Endodermal cell (in vitro differentiated cells): Measurements from ENCODE around the gene GNA12. TPM values are rescaled to one million over a fixed set of nuclear protein-coding genes. Genes with fewer than 3 reads are reported as not detected.
A peak's percentile ranks its signal among the peaks of the same experiment; 100 is the strongest.

ENCODE experiments used
- DNase-seq: peaks from one replicate; pipeline ENCODE4 v3.0.0-alpha.2; 2017
- H3K27ac ChIP-seq: 2 replicates; pipeline ENCODE4 v1.5.1; 2013; ENCODE audit warnings: mild to moderate bottlenecking, low read depth, low read length, moderate library complexity
- H3K27me3 ChIP-seq: 2 replicates; pipeline ENCODE4 v1.6.1; 2013; ENCODE audit warnings: mild to moderate bottlenecking, low read length, moderate library complexity; ENCODE audit not compliant: insufficient read depth, control insufficient read depth, poor library complexity, severe bottlenecking
- H3K36me3 ChIP-seq: 2 replicates; pipeline ENCODE4 v1.7.0; 2013; ENCODE audit warnings: mild to moderate bottlenecking, low read length, moderate library complexity; ENCODE audit not compliant: control insufficient read depth, insufficient read depth
- H3K4me1 ChIP-seq: one replicate; pipeline ENCODE4 v1.7.0; 2013; ENCODE audit warnings: low read length; ENCODE audit not compliant: control insufficient read depth, insufficient read depth
- H3K4me3 ChIP-seq: 2 replicates; pipeline ENCODE4 v1.5.1; 2013; ENCODE audit warnings: mild to moderate bottlenecking, low read length, moderate library complexity
- H3K9ac ChIP-seq: 2 replicates; pipeline ENCODE4 v1.6.1; 2013; ENCODE audit warnings: mild to moderate bottlenecking, low read length, moderate library complexity; ENCODE audit not compliant: poor library complexity, severe bottlenecking; ENCODE audit errors: extremely low read depth
- H3K9me3 ChIP-seq: 2 replicates; pipeline ENCODE4 v1.6.1; 2013; ENCODE audit warnings: mild to moderate bottlenecking, low read length, moderate library complexity; ENCODE audit not compliant: control insufficient read depth
- H3K27ac Mint-ChIP-seq: 2 replicates; pipeline ENCODE4 v1.8.0; 2020; ENCODE audit warnings: mixed read lengths
- H3K27me3 Mint-ChIP-seq: 2 replicates; pipeline ENCODE4 v1.8.0; 2021; ENCODE audit warnings: mild to moderate bottlenecking, mixed read lengths; ENCODE audit not compliant: insufficient read depth
- H3K36me3 Mint-ChIP-seq: 2 replicates; pipeline ENCODE4 v1.8.0; 2020; ENCODE audit warnings: low read depth, mixed read lengths
- H3K4me1 Mint-ChIP-seq: 2 replicates; pipeline ENCODE4 v1.8.0; 2020; ENCODE audit warnings: mixed read lengths
- H3K4me3 Mint-ChIP-seq: 2 replicates; pipeline ENCODE4 v1.8.0; 2020; ENCODE audit warnings: mild to moderate bottlenecking, moderate library complexity, mixed read lengths
- H3K9me3 Mint-ChIP-seq: 2 replicates; pipeline ENCODE4 v1.8.0; 2020; ENCODE audit warnings: mild to moderate bottlenecking, mixed read lengths
- CTCF ChIP-seq: fragments of 200-600 bp; sonication (generic); conservative IDR thresholded peaks from 2 replicates; pipeline ENCODE4 v1.5.0; 2021; ENCODE audit warnings: antibody characterized with exemption, mild to moderate bottlenecking
- WGBS, 2 experiments: methylation state at CpG; one replicate each; pipeline versions ENCODE4 v1.1.5 to v1.1.7; 2013; ENCODE audit warnings: missing lambda C conversion rate in 2 of 2, mixed read lengths in 1 of 2; ENCODE audit not compliant: insufficient coverage in 1 of 2, insufficient read length in 1 of 2; 5-methylcytosine and 5-hydroxymethylcytosine counted together
- total RNA-seq, 2 donors: library from RNA; stranded (reverse); fragmentation: NEBNext Ultra II Directional in 1 of 2; extraction: Animal tissue kit (Norgen Biotek cat#: 25700) in 1 of 2; gene quantifications; 2 replicates in 1 of 2; 3 replicates in 1 of 2; pipeline ENCODE4 v1.2.1, GENCODE V29; 2021

GNA12 gene
- total RNA-seq, 2 donors from 2014 or later: 55.0 to 64.7 TPM

GRCh38 chr7:2691011-2691707 lies 152.9 kb downstream of the GNA12 start:
- Mint-ChIP-seq H3K4me3 (no peak overlapping the region), H3K27ac (no peak overlapping the region), H3K36me3 (no peaks in the 10 kb centered on the region), H3K9me3 (no peaks in the 10 kb centered on the region), H3K27me3 (peaks cover 35% of the 10 kb centered on the region), H3K4me1 (peaks cover 6% of the 10 kb centered on the region)
- no peak for TF ChIP-seq CTCF
- no peaks in the 10 kb centered on the region for H3K36me3 ChIP-seq
- no peak overlapping the region for H3K9ac ChIP-seq
- 88 to 94% methylated on average over 16 to 18 of the region's 18 CpGs for WGBS, 2 experiments
- H3K4me1 ChIP-seq: no peaks in the 10 kb centered on the region
- no peak overlapping the region for H3K4me3 ChIP-seq
- H3K9me3 ChIP-seq: no peaks in the 10 kb centered on the region
- DNase-seq: no peak
- H3K27me3 ChIP-seq: peaks cover 38% of the 10 kb centered on the region
- no peak overlapping the region for H3K27ac ChIP-seq

GRCh38 chr7:2689951-2690705 lies 154.0 kb downstream of the GNA12 start:
- no peaks in the 10 kb centered on the region for H3K36me3 Mint-ChIP-seq
- H3K36me3 ChIP-seq: no peaks in the 10 kb centered on the region
- H3K4me3 ChIP-seq: no peak overlapping the region
- DNase-seq: no peak
- no peaks in the 10 kb centered on the region for H3K9me3 ChIP-seq
- H3K9ac ChIP-seq: no peak overlapping the region
- peaks cover 6% of the 10 kb centered on the region for H3K4me1 Mint-ChIP-seq
- no peak overlapping the region for H3K4me3 Mint-ChIP-seq
- 90 to 92% methylated on average over 18 to 23 of the region's 23 CpGs for WGBS, 2 experiments
- H3K27ac Mint-ChIP-seq: no peak overlapping the region
- no peaks in the 10 kb centered on the region for H3K9me3 Mint-ChIP-seq
- TF ChIP-seq CTCF: no peak
- H3K4me1 ChIP-seq: no peaks in the 10 kb centered on the region
- H3K27ac ChIP-seq: no peak overlapping the region
- H3K27me3 Mint-ChIP-seq: peaks cover 40% of the 10 kb centered on the region
- H3K27me3 ChIP-seq: peaks cover 43% of the 10 kb centered on the region

GRCh38 chr7:2689343-2689847 lies 154.7 kb downstream of the GNA12 start:
- Mint-ChIP-seq H3K4me1 (peaks cover 6% of the 10 kb centered on the region), H3K9me3 (no peaks in the 10 kb centered on the region), H3K4me3 (peak overlapping the region; percentile 51), H3K36me3 (no peaks in the 10 kb centered on the region), H3K27me3 (peaks cover 40% of the 10 kb centered on the region), H3K27ac (no peak overlapping the region)
- no peak for DNase-seq
- Histone ChIP-seq H3K4me3 (no peak overlapping the region), H3K27me3 (peaks cover 43% of the 10 kb centered on the region), H3K36me3 (no peaks in the 10 kb centered on the region), H3K9me3 (no peaks in the 10 kb centered on the region), H3K9ac (no peak overlapping the region), H3K4me1 (no peaks in the 10 kb centered on the region), H3K27ac (no peak overlapping the region)
- TF ChIP-seq CTCF: no peak
- WGBS, 2 experiments: 92 to 94% methylated on average over 7 to 16 of the region's 16 CpGs
